ENCODE results near the gene SPRR4.

Gene SPRR4

GRCh38 chr1:152982076-152982475, 11.6 kb downstream of the SPRR4 start:
- TF ChIP-seq NFIC (IDR thresholded peaks at IDR 0.05) (no peak), RAD21 (IDR thresholded peaks at IDR 0.05; ENCODE audit: low read depth) (no peak), EGR1 (IDR thresholded peaks at IDR 0.05) (no peak), TCF12 (IDR thresholded peaks at IDR 0.05; ENCODE audit: low read depth) (no peak), TAF1 (IDR thresholded peaks at IDR 0.05; ENCODE audit: low read depth) (no peak), EP300 (IDR thresholded peaks at IDR 0.05; ENCODE audit: borderline replicate concordance) (no peak), USF1 (IDR thresholded peaks at IDR 0.05) (no peak), TEAD4 (IDR thresholded peaks at IDR 0.05) (no peak), CEBPB (IDR thresholded peaks at IDR 0.05) (no peak), FOXM1 (IDR thresholded peaks at IDR 0.05; ENCODE audit: borderline replicate concordance, low read depth) (no peak), MAX (IDR thresholded peaks at IDR 0.05) (no peak)

- TF ChIP-seq MAX (IDR thresholded peaks at IDR 0.05) (no peak), RAD21 (IDR thresholded peaks at IDR 0.05; ENCODE audit: low read depth) (no peak), TCF12 (IDR thresholded peaks at IDR 0.05; ENCODE audit: low read depth) (no peak), TEAD4 (IDR thresholded peaks at IDR 0.05) (no peak), CEBPB (IDR thresholded peaks at IDR 0.05) (no peak), REST (IDR thresholded peaks at IDR 0.05; ENCODE audit: low read depth) (no peak), TAF1 (IDR thresholded peaks at IDR 0.05; ENCODE audit: low read depth) (no peak), CREB1 (IDR thresholded peaks at IDR 0.05; ENCODE audit: low read depth) (no peak), EGR1 (IDR thresholded peaks at IDR 0.05) (no peak), NFIC (IDR thresholded peaks at IDR 0.05) (no peak), EP300 (IDR thresholded peaks at IDR 0.05; ENCODE audit: borderline replicate concordance) (no peak), YY1 (IDR thresholded peaks at IDR 0.05; ENCODE audit: low read depth) (no peak), FOXM1 (IDR thresholded peaks at IDR 0.05; ENCODE audit: borderline replicate concordance, low read depth) (no peak), ZBTB7A (IDR thresholded peaks at IDR 0.05; ENCODE audit: low read depth) (no peak), USF1 (IDR thresholded peaks at IDR 0.05) (no peak)
Observed at GRCh38 chr1:152983234-152983633, 12.8 kb downstream of the SPRR4 start.

- no peak for TF ChIP-seq RAD21 (IDR thresholded peaks at IDR 0.05; ENCODE audit: low read depth)
- TF ChIP-seq CEBPB (IDR thresholded peaks at IDR 0.05) = no peak
- TF ChIP-seq TAF1 (IDR thresholded peaks at IDR 0.05; ENCODE audit: low read depth) = no peak
- no peak for TF ChIP-seq TEAD4 (IDR thresholded peaks at IDR 0.05)
- TF ChIP-seq CREB1 (IDR thresholded peaks at IDR 0.05; ENCODE audit: low read depth) = no peak
- TF ChIP-seq ZBTB7A (IDR thresholded peaks at IDR 0.05; ENCODE audit: low read depth) = no peak
- TF ChIP-seq REST (IDR thresholded peaks at IDR 0.05; ENCODE audit: low read depth) = no peak
- no peak for TF ChIP-seq YY1 (IDR thresholded peaks at IDR 0.05; ENCODE audit: low read depth)
Observed at GRCh38 chr1:152983743-152984142, 13.3 kb downstream of the SPRR4 start, which contains the start of gene SPRR1A. TSS of gene SPRR1A (plus strand) at chr1:152984081. CDS start at chr1:152985231, 1,150 bp downstream.

- TF ChIP-seq FOXM1 (IDR thresholded peaks at IDR 0.05; ENCODE audit: borderline replicate concordance, low read depth) (no peak), TEAD4 (IDR thresholded peaks at IDR 0.05) (no peak), ZBTB7A (IDR thresholded peaks at IDR 0.05; ENCODE audit: low read depth) (no peak), RAD21 (IDR thresholded peaks at IDR 0.05; ENCODE audit: low read depth) (no peak), TCF12 (IDR thresholded peaks at IDR 0.05; ENCODE audit: low read depth) (no peak), MAX (IDR thresholded peaks at IDR 0.05) (no peak)
Observed at GRCh38 chr1:152986578-152986977, 16.1 kb downstream of the SPRR4 start.

- TF ChIP-seq YY1 (IDR thresholded peaks at IDR 0.05; ENCODE audit: low read depth) = no peak
- TF ChIP-seq EGR1 (IDR thresholded peaks at IDR 0.05) = no peak
- TF ChIP-seq TCF12 (IDR thresholded peaks at IDR 0.05; ENCODE audit: low read depth) = no peak
- TF ChIP-seq NFIC (IDR thresholded peaks at IDR 0.05) = no peak
- TF ChIP-seq TEAD4 (IDR thresholded peaks at IDR 0.05) = no peak
- no peak for TF ChIP-seq USF1 (IDR thresholded peaks at IDR 0.05)
- TF ChIP-seq RAD21 (IDR thresholded peaks at IDR 0.05; ENCODE audit: low read depth) = no peak
- TF ChIP-seq TAF1 (IDR thresholded peaks at IDR 0.05; ENCODE audit: low read depth) = no peak
- no peak for TF ChIP-seq CEBPB (IDR thresholded peaks at IDR 0.05)
- TF ChIP-seq REST (IDR thresholded peaks at IDR 0.05; ENCODE audit: low read depth) = no peak
- TF ChIP-seq EP300 (IDR thresholded peaks at IDR 0.05; ENCODE audit: borderline replicate concordance) = no peak
- no peak for TF ChIP-seq ZBTB7A (IDR thresholded peaks at IDR 0.05; ENCODE audit: low read depth)
- no peak for TF ChIP-seq CREB1 (IDR thresholded peaks at IDR 0.05; ENCODE audit: low read depth)
- no peak for TF ChIP-seq FOXM1 (IDR thresholded peaks at IDR 0.05; ENCODE audit: borderline replicate concordance, low read depth)
Observed at GRCh38 chr1:152993186-152993585, 22.7 kb downstream of the SPRR4 start.

All from Ishikawa (cell line).